Endothelial cell (in vitro differentiated cells): ENCODE data around the gene RNF220. TPM values are rescaled to one million over a fixed set of nuclear protein-coding genes. Genes with fewer than 3 reads are reported as not detected.

Experiments
- DNase-seq: peaks from one replicate; pipeline ENCODE4 v3.0.0; 2021; ENCODE audit warnings: low spot score
- H3K27ac Mint-ChIP-seq: one replicate; pipeline ENCODE4 v1.8.0; 2021; ENCODE audit warnings: mixed read lengths, inconsistent platforms; ENCODE audit not compliant: unreplicated experiment
- H3K27me3 Mint-ChIP-seq: one replicate; pipeline ENCODE4 v1.8.0; 2021; ENCODE audit warnings: mild to moderate bottlenecking, moderate library complexity, mixed read lengths, inconsistent platforms; ENCODE audit not compliant: unreplicated experiment
- H3K36me3 Mint-ChIP-seq: one replicate; pipeline ENCODE4 v1.8.0; 2021; ENCODE audit warnings: mild to moderate bottlenecking, low read depth, mixed read lengths, inconsistent platforms; ENCODE audit not compliant: unreplicated experiment
- H3K4me1 Mint-ChIP-seq: one replicate; pipeline ENCODE4 v1.8.0; 2021; ENCODE audit warnings: mild to moderate bottlenecking, mixed read lengths, inconsistent platforms; ENCODE audit not compliant: unreplicated experiment
- H3K4me3 Mint-ChIP-seq: one replicate; pipeline ENCODE4 v1.8.0; 2021; ENCODE audit warnings: mild to moderate bottlenecking, mixed read lengths, inconsistent platforms; ENCODE audit not compliant: unreplicated experiment
- H3K9me3 Mint-ChIP-seq: one replicate; pipeline ENCODE4 v1.8.0; 2021; ENCODE audit warnings: mixed read lengths, inconsistent platforms; ENCODE audit not compliant: unreplicated experiment
- total RNA-seq: library from RNA; stranded (reverse); fragmentation: NEBNext Ultra II Directional; extraction: Animal tissue kit (Norgen Biotek cat#: 25700); gene quantifications from one replicate; pipeline ENCODE4 v1.2.1, GENCODE V29; 2021; ENCODE audit not compliant: unreplicated experiment
- TF ChIP-seq, protein P1 (sequence below): fragments of 200-600 bp; sonication (generic); IDR thresholded peaks from one replicate; pipeline ENCODE4 v1.5.0; 2021; ENCODE audit warnings: antibody characterized with exemption; ENCODE audit not compliant: unreplicated experiment

RNF220 gene
- total RNA-seq, 1 donor from 2014 or later = 87.5 TPM

DNA sequence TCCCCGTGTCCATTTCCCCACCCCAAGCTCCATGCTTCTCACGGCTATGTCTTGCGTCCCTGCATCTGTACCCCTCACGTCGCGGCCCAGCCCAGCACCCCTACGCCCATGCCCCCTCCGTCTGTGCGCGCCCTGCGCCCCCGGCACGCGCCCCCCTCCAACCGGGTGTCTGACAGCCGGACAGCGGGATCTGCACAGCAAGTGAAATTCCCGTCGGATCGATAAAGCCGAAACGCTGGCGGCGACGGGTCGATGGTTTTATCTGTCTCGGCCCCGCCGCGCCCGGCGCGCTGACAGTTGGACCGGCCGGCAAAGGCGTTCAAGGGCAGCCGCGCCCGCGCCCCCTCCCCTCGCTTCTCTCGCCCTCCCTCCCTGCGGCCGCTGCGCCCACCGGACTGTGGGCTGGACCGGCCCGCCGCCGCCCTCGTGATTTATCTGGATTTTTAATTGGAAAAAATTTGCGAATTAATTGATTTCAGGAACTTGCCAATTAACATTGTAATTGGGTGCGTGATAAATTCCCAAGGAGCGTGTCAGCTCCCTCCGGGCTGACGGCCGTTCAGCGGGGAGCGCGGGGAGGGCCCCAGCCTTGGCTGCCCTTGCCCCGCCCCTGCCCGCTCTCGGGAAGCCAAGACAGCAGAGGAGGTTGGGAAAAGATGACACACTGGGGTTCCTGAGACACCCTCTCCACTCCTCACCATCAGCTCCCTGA lies 212.1 kb downstream of the RNF220 start:
- Mint-ChIP-seq H3K4me1 (peaks cover 10% of the 10 kb centered on the region), H3K27me3 (peaks cover 14% of the 10 kb centered on the region), H3K4me3 (peak overlapping the region; percentile 71), H3K9me3 (no peaks in the 10 kb centered on the region), H3K27ac (no peak overlapping the region), H3K36me3 (peaks cover 19% of the 10 kb centered on the region)
- peak; percentile 20 for DNase-seq
- TF ChIP-seq, protein P1, sequence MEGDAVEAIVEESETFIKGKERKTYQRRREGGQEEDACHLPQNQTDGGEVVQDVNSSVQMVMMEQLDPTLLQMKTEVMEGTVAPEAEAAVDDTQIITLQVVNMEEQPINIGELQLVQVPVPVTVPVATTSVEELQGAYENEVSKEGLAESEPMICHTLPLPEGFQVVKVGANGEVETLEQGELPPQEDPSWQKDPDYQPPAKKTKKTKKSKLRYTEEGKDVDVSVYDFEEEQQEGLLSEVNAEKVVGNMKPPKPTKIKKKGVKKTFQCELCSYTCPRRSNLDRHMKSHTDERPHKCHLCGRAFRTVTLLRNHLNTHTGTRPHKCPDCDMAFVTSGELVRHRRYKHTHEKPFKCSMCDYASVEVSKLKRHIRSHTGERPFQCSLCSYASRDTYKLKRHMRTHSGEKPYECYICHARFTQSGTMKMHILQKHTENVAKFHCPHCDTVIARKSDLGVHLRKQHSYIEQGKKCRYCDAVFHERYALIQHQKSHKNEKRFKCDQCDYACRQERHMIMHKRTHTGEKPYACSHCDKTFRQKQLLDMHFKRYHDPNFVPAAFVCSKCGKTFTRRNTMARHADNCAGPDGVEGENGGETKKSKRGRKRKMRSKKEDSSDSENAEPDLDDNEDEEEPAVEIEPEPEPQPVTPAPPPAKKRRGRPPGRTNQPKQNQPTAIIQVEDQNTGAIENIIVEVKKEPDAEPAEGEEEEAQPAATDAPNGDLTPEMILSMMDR = no peak

DNA sequence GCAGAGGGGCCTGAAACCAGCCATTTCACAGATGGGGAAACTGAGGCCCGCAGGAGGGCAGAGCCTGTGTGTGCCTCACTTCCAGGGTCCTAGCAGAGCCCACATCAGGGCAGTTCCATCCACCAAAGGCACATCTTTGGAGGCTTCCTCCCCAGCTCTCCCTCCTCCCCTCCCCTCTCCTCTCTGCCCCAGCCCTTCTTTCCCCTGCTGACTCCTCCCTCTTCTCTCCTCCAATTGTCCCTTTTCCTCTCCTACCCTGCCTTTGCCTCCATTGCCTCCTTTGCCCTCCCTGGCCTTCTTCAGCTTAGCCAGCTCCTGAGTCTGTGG lies 212.6 kb downstream of the RNF220 start:
- Mint-ChIP-seq H3K27ac (no peak overlapping the region), H3K4me3 (no peak overlapping the region), H3K27me3 (peaks cover 14% of the 10 kb centered on the region), H3K9me3 (no peaks in the 10 kb centered on the region), H3K36me3 (peaks cover 20% of the 10 kb centered on the region), H3K4me1 (peaks cover 10% of the 10 kb centered on the region)
- DNase-seq = no peak
- TF ChIP-seq, protein P1 = no peak

DNA sequence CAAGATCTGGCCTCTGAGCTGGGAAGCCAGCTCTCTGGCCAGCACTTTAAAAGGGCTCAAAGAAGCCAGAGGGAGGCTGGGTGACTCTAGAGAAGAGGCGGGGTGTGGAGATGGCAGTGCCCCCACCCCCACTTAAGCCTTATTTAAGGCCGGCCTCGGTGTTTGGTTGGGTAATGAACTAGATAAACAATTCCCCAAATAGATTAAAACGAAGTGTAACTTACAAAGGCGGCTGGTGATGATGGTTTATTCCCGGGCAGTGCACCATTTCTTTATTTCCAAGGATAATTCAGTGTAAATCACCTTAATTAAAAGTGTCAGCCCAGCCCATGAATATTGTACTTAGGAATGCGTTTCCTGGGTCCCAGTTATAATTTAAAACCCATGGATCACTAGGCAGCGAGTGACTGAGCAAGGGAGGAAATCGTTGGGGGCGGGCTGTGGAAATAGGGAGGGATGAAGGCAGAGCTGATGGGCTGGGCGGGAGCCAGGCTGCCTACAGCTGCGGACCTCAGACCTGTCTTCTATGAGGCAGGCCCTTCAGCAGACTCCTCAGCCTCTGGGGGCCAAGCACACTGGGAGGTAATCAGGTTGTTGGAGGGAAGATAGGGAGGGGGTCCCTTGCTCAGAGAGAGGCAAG lies 214.3 kb downstream of the RNF220 start:
- Mint-ChIP-seq H3K27ac (no peak overlapping the region), H3K4me3 (no peak overlapping the region), H3K36me3 (peaks cover 25% of the 10 kb centered on the region), H3K27me3 (peaks cover 16% of the 10 kb centered on the region), H3K9me3 (no peaks in the 10 kb centered on the region), H3K4me1 (peaks cover 10% of the 10 kb centered on the region)
- no peak for DNase-seq
- TF ChIP-seq, protein P1 = no peak

- H3K4me1 Mint-ChIP-seq = peaks cover 10% of the 10 kb centered on the region
- no peak for DNase-seq
- peaks cover 18% of the 10 kb centered on the region for H3K27me3 Mint-ChIP-seq
Observed at GRCh38 chr1:44620072-44620471, 215.0 kb downstream of the RNF220 start.

More at GRCh38 chr1:44620072-44620471, 215.0 kb downstream of the RNF220 start:
- Mint-ChIP-seq H3K36me3 (peaks cover 25% of the 10 kb centered on the region), H3K4me3 (no peak overlapping the region), H3K27ac (no peak overlapping the region), H3K9me3 (no peaks in the 10 kb centered on the region)
- TF ChIP-seq, protein P1 = no peak
